ENCODE measurements around the gene MOV10L1. TPM values are rescaled to one million over a fixed set of nuclear protein-coding genes. Genes with fewer than 3 reads are reported as not detected.

MOV10L1 gene
- total RNA-seq, 4 donors from 2014 or later = 0.23 to 0.83 (median 0.40) TPM

- peaks cover 0 to 8% (median 6%) of the 10 kb centered on the region in 4 donors for H3K4me1 ChIP-seq
- 93% methylated on average over 8 of the region's 14 CpGs for WGBS
- H3K36me3 ChIP-seq = no peaks in the 10 kb centered on the region
- no peak overlapping the region for H3K4me3 ChIP-seq
- TF ChIP-seq CTCF (IDR thresholded peaks at IDR 0.05) = no peak
- no peak for TF ChIP-seq POLR2AphosphoS5 (IDR thresholded peaks at IDR 0.05)
- no peak for TF ChIP-seq EP300 (IDR thresholded peaks at IDR 0.05)
- TF ChIP-seq POLR2A (IDR thresholded peaks at IDR 0.05; ENCODE audit: low read depth) = no peak
- DNase-seq (ENCODE audit: extremely low spot score) = no peak
- peaks cover 0 to 16% (median 14%) of the 10 kb centered on the region in 4 donors for H3K9me3 ChIP-seq
- intact Hi-C loops (cut with DNase I) = no loop called here
- H3K27me3 ChIP-seq = peaks cover 0 to 36% (median 0%) of the 10 kb centered on the region in 4 donors
- H3K27ac ChIP-seq (replicated peaks in 1 of 4) = no peak overlapping the region
Measured at GRCh38 chr22:50119169-50119767, 29.5 kb downstream of the MOV10L1 start.

- peaks cover 0 to 3% (median 1%) of the 10 kb centered on the region in 4 donors for H3K4me1 ChIP-seq
- no peaks in the 10 kb centered on the region for H3K36me3 ChIP-seq
- no peak overlapping the region for H3K4me3 ChIP-seq
- 76% methylated on average over 6 of the region's 6 CpGs for WGBS
- no peak for DNase-seq (ENCODE audit: extremely low spot score)
- TF ChIP-seq EP300 (IDR thresholded peaks at IDR 0.05) (no peak), CTCF (IDR thresholded peaks at IDR 0.05) (no peak), POLR2AphosphoS5 (IDR thresholded peaks at IDR 0.05) (no peak), POLR2A (IDR thresholded peaks at IDR 0.05; ENCODE audit: low read depth) (no peak)
- H3K27ac ChIP-seq (replicated peaks in 1 of 4) = no peak overlapping the region
- intact Hi-C loops (cut with DNase I) = no loop called here
- peaks cover 0 to 38% (median 0%) of the 10 kb centered on the region in 4 donors for H3K27me3 ChIP-seq
- peaks cover 0 to 16% (median 14%) of the 10 kb centered on the region in 4 donors for H3K9me3 ChIP-seq
Measured at GRCh38 chr22:50119768-50120251, 30.0 kb downstream of the MOV10L1 start.

GRCh38 chr22:50121202-50121740 is 31.5 kb downstream of the MOV10L1 start:
- no peak overlapping the region for H3K4me3 ChIP-seq
- H3K9me3 ChIP-seq = peaks cover 0 to 16% (median 14%) of the 10 kb centered on the region in 4 donors
- 89% methylated on average over 11 of the region's 11 CpGs for WGBS
- intact Hi-C loops (cut with DNase I) = no loop called here
- no peak for DNase-seq (ENCODE audit: extremely low spot score)
- H3K27me3 ChIP-seq = peaks cover 0 to 32% (median 0%) of the 10 kb centered on the region in 4 donors
- no peaks in the 10 kb centered on the region for H3K36me3 ChIP-seq
- no peaks in the 10 kb centered on the region for H3K4me1 ChIP-seq
- H3K27ac ChIP-seq (replicated peaks in 1 of 4) = no peak overlapping the region
- no peak for TF ChIP-seq CTCF (IDR thresholded peaks at IDR 0.05)
- TF ChIP-seq POLR2A (IDR thresholded peaks at IDR 0.05; ENCODE audit: low read depth) = no peak
- TF ChIP-seq EP300 (IDR thresholded peaks at IDR 0.05) = no peak
- TF ChIP-seq POLR2AphosphoS5 (IDR thresholded peaks at IDR 0.05) = no peak

GRCh38 chr22:50123119-50123518 is 33.3 kb downstream of the MOV10L1 start:
- no peaks in the 10 kb centered on the region for H3K4me1 ChIP-seq
- peaks cover 0 to 16% (median 14%) of the 10 kb centered on the region in 4 donors for H3K9me3 ChIP-seq
- H3K27me3 ChIP-seq = peaks cover 0 to 28% (median 0%) of the 10 kb centered on the region in 4 donors
- intact Hi-C loops (cut with DNase I) = no loop called here
- H3K27ac ChIP-seq (replicated peaks in 1 of 4) = no peak overlapping the region
- WGBS = 93% methylated on average over 4 of the region's 4 CpGs
- no peak overlapping the region for H3K4me3 ChIP-seq
- TF ChIP-seq CTCF (IDR thresholded peaks at IDR 0.05) (no peak), POLR2A (IDR thresholded peaks at IDR 0.05; ENCODE audit: low read depth) (no peak), EP300 (IDR thresholded peaks at IDR 0.05) (no peak), POLR2AphosphoS5 (IDR thresholded peaks at IDR 0.05) (no peak)
- no peaks in the 10 kb centered on the region for H3K36me3 ChIP-seq
- DNase-seq (ENCODE audit: extremely low spot score) = no peak

Measured in esophagus muscularis mucosa (tissue), 4 donors.